22Rv1 (cell line): ENCODE results near the gene HPCA.

Experiments used
- ZFX ChIP-seq: fragments of 450-650 bp; IDR thresholded peaks from 2 replicates; pipeline ENCODE4 v1.6.1; 2017; ENCODE audit warnings: antibody characterized with exemption, borderline replicate concordance
- TF ChIP-seq, protein P1 (sequence below): fragments of 450-650 bp; IDR thresholded peaks from 2 replicates; pipeline ENCODE4 v1.5.1; 2017; ENCODE audit warnings: mild to moderate bottlenecking

- TF ChIP-seq, protein P1, sequence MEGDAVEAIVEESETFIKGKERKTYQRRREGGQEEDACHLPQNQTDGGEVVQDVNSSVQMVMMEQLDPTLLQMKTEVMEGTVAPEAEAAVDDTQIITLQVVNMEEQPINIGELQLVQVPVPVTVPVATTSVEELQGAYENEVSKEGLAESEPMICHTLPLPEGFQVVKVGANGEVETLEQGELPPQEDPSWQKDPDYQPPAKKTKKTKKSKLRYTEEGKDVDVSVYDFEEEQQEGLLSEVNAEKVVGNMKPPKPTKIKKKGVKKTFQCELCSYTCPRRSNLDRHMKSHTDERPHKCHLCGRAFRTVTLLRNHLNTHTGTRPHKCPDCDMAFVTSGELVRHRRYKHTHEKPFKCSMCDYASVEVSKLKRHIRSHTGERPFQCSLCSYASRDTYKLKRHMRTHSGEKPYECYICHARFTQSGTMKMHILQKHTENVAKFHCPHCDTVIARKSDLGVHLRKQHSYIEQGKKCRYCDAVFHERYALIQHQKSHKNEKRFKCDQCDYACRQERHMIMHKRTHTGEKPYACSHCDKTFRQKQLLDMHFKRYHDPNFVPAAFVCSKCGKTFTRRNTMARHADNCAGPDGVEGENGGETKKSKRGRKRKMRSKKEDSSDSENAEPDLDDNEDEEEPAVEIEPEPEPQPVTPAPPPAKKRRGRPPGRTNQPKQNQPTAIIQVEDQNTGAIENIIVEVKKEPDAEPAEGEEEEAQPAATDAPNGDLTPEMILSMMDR = no peak
- no peak for TF ChIP-seq ZFX
Measured at GRCh38 chr1:32939655-32940371, 53.5 kb downstream of the HPCA start.
